ENCODE data around the gene OSM.

- TF ChIP-seq GATA3 (IDR thresholded peaks at IDR 0.05; ENCODE audit: low read depth, low read length) (no peak), GATA2 (IDR thresholded peaks at IDR 0.05; ENCODE audit: low read depth, low read length) (no peak)
Observed at GRCh38 chr22:30285846-30286200, 19.2 kb upstream of the OSM start.
